ENCODE measurements around the gene DUSP7.

DNA sequence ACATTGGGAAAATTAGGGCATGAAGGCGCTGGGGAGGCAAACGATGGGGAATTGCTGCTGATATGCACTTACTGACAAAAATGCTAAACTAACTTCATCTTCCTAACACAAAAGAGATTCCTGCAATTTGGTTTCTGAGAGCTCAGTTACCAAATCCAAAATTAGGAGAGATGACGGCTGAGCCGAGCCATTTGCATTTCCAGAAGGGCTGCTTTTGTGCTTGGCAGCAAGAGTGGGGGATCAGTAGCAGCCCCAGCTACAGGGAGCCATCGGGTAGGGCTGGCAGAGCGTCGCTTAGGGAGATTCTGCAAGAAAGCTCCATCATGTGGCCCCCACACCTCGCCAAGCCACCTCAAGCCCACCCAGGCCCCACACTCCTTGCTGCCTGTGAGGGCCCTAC lies 16.1 kb upstream of the DUSP7 start:
- TF ChIP-seq, protein P1, sequence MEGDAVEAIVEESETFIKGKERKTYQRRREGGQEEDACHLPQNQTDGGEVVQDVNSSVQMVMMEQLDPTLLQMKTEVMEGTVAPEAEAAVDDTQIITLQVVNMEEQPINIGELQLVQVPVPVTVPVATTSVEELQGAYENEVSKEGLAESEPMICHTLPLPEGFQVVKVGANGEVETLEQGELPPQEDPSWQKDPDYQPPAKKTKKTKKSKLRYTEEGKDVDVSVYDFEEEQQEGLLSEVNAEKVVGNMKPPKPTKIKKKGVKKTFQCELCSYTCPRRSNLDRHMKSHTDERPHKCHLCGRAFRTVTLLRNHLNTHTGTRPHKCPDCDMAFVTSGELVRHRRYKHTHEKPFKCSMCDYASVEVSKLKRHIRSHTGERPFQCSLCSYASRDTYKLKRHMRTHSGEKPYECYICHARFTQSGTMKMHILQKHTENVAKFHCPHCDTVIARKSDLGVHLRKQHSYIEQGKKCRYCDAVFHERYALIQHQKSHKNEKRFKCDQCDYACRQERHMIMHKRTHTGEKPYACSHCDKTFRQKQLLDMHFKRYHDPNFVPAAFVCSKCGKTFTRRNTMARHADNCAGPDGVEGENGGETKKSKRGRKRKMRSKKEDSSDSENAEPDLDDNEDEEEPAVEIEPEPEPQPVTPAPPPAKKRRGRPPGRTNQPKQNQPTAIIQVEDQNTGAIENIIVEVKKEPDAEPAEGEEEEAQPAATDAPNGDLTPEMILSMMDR (IDR thresholded peaks at IDR 0.05), result no peak
- TF ChIP-seq POLR2AphosphoS5 (IDR thresholded peaks at IDR 0.05) (no peak), POLR2A (IDR thresholded peaks at IDR 0.05) (no peak)

Data from transverse colon (tissue), 4 donors.